ENCODE results near the gene C1QTNF1. TPM values are rescaled to one million over a fixed set of nuclear protein-coding genes. Genes with fewer than 3 reads are reported as not detected.

Gene C1QTNF1
- total RNA-seq, 1 donor = 0.10 TPM

DNA sequence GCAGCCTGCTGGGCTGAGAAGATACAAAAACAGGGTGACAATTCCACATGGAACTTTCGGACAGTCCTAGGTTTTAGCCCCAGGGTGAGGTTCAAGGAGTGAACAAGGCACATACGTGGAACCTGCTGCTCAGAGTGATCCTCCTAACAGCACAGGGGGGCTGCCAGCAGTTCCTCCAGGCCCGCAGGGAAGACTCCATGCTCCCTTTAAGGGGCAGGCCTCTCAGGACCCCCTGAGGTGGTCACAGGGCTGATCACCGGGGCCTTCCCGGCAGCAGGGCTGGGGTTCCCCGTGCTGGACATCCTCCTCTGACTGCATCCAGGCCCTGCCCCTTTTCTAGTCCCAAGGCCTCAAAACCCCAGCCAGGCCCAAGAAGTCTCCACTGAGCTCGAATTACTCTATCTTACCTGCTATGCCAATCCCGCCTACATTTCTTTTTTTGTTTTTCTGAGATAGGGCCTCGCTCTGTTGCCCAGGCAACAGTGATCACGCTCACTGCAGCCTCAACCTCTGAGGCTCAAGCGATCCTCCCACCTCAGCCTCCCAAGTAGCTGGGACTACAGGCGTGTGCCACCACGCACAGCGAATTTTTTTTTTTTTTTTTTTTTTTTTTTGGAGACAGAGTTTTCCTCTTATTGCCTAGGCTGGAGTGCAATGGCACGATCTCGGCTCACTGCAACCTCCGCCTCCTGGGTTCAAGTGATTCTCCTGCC lies 24.8 kb upstream of the C1QTNF1 start:
- Histone ChIP-seq H3K27me3 (ENCODE audit: insufficient read depth, low read length) (no peaks in the 10 kb centered on the region), H3K4me1 (ENCODE audit: insufficient read depth, low read length) (no peaks in the 10 kb centered on the region), H3K4me3 (ENCODE audit: low read length) (no peak overlapping the region), H3K9me3 (ENCODE audit: low read depth, low read length) (no peaks in the 10 kb centered on the region)

DNA sequence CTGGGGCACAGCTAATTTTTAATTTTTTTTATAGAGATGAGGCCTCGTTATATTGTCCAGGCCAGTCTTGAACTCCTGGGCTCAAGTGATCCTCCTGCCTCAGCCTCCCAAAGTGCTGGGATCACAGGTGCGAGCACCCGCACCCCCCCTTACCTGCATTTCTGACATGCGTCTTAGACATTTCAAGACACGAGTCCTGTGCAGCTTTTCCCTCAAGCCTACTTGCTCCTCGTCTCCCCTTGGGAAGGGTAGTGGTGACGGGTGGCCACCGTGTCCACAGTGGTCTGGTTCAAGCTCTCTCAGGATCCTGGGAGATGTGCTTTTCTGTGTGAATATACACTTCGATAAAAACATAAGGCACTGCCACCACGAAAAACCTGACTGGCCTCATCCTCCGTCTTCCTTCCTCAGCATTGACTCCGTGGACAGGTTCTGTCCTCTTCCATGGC lies 24.0 kb upstream of the C1QTNF1 start:
- H3K27me3 ChIP-seq (ENCODE audit: insufficient read depth, low read length) = no peaks in the 10 kb centered on the region
- no peaks in the 10 kb centered on the region for H3K9me3 ChIP-seq (ENCODE audit: low read depth, low read length)
- no peaks in the 10 kb centered on the region for H3K4me1 ChIP-seq (ENCODE audit: insufficient read depth, low read length)
- H3K4me3 ChIP-seq (ENCODE audit: low read length) = no peak overlapping the region

DNA sequence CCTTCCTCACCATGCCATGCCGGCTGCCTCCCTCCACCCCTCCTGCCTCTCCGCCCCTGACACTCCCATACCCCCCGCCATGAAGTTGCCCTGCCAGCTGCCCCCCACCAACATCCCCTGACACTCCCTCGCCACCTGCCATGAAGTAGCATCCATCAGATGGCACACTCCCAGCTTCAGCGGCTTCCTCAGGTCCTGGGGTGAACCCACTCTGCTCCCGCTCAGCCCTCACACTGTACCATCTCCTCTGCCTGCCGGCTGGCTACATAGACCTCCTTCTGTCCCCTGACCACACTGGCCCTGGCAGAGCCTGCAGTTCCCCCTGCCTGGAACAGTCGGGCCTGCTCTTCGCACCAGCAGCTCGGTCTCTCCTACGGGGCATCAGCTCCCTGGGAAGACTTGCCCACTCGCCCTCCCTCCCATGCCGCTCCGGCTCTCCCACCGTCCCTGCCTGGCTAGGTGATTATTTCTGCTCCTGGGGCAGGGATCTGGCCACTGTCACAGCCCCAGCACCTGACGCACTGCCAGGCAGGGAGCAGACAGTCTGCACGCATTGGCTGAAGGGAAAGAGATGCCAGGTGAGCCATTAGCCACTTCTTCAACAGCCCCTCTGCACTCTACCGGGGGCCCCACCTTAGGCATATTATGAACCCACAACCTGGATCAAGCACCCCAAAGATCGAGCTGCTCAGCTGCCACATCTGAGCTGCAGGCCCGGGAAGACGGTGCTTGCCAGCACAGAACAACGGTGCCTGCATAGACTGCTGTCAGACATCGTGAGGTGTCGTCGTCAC lies 23.4 kb upstream of the C1QTNF1 start:
- no peaks in the 10 kb centered on the region for H3K27me3 ChIP-seq (ENCODE audit: insufficient read depth, low read length)
- H3K4me1 ChIP-seq (ENCODE audit: insufficient read depth, low read length) = peaks cover 6% of the 10 kb centered on the region
- no peak overlapping the region for H3K4me3 ChIP-seq (ENCODE audit: low read length)
- H3K9me3 ChIP-seq (ENCODE audit: low read depth, low read length) = no peaks in the 10 kb centered on the region

DNA sequence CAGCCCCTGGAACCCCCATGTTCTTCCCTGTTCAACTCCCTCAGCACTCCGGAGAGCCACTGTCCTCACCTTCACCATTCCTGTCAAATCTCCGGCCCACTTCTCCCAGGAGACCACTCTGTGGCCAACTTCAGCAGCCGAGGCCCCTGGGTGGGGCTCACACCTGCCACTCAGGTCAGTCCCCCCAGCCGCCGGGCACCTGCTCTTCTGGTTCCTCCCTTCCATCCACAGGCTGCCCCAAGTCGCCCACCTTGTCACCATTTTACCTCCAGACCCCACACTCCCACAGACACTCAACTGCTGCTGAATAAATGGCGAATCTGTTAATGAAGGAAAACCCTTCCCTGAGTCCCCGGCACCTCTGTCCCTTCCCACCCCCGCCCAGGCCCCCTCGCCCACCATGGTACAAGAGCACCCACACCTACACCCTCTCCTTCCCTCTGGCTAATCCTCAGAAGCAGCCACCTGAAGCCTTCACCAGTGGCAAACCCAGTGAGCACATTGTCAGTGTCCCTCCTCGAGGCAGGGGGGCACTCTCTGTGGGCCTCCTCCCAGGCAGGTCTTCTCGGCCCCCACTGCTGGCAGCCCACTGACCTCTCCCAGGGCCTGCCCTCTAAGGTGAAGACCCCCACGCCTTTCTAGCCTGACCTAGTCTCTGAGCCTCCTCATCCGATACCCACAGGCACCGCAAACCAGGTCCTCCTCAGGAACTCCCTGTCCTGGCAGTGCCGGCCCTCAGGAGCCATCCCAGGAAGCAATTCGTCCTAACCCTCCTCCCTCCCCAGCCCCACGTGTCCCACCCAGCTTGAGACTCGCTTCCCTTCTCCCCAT lies 22.6 kb upstream of the C1QTNF1 start:
- peaks cover 14% of the 10 kb centered on the region for H3K4me1 ChIP-seq (ENCODE audit: insufficient read depth, low read length)
- no peak overlapping the region for H3K4me3 ChIP-seq (ENCODE audit: low read length)
- no peaks in the 10 kb centered on the region for H3K9me3 ChIP-seq (ENCODE audit: low read depth, low read length)
- no peaks in the 10 kb centered on the region for H3K27me3 ChIP-seq (ENCODE audit: insufficient read depth, low read length)

DNA sequence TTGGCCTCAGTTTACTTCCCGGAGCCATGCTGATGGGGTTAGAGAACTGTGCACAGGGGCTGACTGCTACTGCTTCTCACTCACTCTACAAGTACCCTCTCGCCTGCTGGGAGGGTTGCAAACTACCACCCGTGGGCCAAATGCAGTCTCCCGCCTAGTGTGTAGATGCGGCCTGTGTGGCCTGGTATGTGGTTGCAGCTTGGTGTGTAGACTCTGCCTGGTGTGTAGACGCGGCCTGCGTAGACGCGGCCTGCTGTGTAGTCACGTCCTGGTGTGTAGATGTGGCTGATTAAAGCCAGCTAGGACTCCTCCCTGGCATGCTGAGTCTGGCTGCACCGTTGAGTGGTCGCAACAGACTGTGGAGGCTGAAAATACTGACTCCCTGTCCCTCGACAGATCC lies 21.7 kb upstream of the C1QTNF1 start:
- Histone ChIP-seq H3K4me3 (ENCODE audit: low read length) (no peak overlapping the region), H3K9me3 (ENCODE audit: low read depth, low read length) (no peaks in the 10 kb centered on the region), H3K4me1 (ENCODE audit: insufficient read depth, low read length) (peaks cover 23% of the 10 kb centered on the region), H3K27me3 (ENCODE audit: insufficient read depth, low read length) (no peaks in the 10 kb centered on the region)

DNA sequence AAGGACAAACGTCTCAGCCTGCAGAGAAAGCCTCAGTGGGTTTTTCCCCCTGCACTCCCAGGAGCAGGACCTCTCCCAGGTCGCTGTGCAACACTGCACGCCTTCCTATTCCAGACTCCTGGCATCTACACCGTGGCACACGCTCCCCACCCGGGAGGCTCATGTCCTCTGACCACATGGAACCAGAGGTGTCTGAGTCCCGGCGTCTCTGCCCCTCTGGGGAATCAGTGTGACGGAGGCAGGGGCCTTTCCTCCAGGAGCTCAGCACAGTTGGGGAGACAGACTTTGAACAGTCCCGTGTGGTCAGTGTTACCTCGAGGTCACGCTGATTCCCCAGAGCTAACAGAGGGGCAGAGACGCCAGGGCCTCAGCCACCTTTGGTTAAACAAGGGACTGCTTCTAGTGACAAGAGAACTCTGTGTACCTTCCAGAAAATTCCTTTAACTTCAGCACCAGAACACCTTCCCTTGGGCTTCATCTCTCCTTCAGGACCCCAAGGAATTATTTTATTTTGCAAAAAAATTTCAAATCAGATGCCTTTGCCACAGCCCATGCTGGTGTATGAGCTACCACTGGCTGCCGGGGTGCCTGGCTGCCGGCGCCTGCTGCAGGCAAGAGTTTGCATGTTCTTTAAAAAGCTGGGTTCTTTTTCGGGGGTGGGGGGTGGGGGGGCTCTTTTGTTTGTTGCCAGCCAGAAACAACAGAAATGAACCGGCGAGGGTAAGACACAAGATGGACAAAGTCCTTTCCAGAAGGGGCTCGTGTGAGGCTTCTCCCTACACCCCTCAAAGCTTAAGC lies 21.0 kb upstream of the C1QTNF1 start:
- Histone ChIP-seq H3K27me3 (ENCODE audit: insufficient read depth, low read length) (no peaks in the 10 kb centered on the region), H3K4me3 (ENCODE audit: low read length) (no peak overlapping the region), H3K4me1 (ENCODE audit: insufficient read depth, low read length) (peaks cover 30% of the 10 kb centered on the region), H3K9me3 (ENCODE audit: low read depth, low read length) (no peaks in the 10 kb centered on the region)

DNA sequence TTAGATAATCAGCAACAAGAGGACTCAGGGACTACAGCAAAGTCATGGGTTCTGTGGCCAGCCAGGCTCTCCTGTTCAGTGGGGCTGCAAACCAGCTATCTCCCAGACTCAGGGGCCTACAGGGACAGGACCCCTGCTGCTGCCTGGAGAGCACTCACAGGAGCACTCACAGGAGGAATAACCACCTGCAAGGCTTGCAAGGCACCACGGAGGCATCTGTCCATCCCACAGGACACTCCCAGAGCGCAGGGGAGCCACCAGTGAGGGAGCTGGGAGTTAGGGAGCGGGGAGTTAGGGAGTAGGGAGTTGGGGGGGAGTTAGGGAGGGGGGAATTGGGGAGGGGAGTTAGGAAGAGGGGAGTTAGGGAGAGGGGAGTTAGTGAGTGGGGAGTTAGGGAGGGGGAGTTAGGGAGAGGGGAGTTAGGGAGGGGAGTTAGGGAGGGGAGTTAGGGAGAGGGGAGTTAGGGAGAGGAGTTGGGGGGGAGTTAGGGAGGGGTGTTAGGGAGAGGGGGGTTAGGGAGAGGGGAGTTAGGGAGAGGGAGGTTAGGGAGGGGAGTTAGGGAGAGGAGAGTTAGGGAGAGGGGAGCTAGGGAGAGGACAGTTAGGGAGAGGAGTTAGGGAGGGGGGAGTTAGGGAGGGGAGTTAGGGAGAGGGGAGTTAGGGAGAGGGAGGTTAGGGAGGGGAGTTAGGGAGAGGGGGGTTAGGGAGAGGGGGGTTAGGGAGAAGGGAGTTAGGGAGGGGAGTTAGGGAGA lies 20.1 kb upstream of the C1QTNF1 start:
- Histone ChIP-seq H3K9me3 (ENCODE audit: low read depth, low read length) (no peaks in the 10 kb centered on the region), H3K4me1 (ENCODE audit: insufficient read depth, low read length) (peaks cover 38% of the 10 kb centered on the region), H3K27me3 (ENCODE audit: insufficient read depth, low read length) (no peaks in the 10 kb centered on the region), H3K4me3 (ENCODE audit: low read length) (no peak overlapping the region)

DNA sequence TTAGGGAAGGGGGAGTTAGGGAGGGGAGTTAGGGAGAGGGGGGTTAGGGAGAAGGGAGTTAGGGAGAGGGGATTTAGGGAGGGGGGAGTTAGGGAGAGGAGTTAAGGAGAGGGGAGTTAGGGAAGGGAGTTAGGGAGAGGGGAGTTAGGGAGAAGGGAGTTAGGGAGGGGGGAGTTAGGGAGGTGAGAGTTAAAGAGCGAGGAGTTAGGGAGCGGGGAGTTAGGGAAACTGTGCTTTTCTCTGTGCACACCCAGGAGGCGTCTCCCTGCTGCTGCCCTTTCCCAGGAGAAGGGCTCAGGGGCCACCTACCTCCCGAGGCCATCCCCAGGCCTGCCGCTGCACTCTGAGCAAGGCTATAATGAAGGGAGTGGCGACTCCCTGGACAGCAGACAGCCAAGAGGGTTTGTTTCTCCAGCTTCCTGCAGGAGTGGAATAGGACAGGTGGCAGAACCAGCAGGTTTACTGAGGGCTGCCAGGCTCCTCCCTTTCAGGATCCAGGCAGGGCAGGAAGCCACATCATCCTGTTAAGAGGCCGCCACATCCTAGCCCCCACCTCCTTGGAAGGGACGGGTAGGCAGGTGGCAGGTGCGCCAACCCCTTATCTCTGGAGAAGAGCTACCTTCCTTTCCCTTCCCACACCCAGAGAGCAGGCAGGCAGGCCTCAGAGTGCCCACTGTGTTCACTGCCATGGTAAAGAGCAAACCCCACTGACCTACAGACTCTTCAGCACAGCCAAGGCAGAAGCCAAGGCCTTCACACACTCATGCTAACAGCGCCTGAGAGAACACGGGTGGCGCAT lies 18.7 kb upstream of the C1QTNF1 start:
- no peaks in the 10 kb centered on the region for H3K27me3 ChIP-seq (ENCODE audit: insufficient read depth, low read length)
- H3K9me3 ChIP-seq (ENCODE audit: low read depth, low read length) = no peaks in the 10 kb centered on the region
- H3K4me3 ChIP-seq (ENCODE audit: low read length) = no peak overlapping the region
- peaks cover 45% of the 10 kb centered on the region for H3K4me1 ChIP-seq (ENCODE audit: insufficient read depth, low read length)

DNA sequence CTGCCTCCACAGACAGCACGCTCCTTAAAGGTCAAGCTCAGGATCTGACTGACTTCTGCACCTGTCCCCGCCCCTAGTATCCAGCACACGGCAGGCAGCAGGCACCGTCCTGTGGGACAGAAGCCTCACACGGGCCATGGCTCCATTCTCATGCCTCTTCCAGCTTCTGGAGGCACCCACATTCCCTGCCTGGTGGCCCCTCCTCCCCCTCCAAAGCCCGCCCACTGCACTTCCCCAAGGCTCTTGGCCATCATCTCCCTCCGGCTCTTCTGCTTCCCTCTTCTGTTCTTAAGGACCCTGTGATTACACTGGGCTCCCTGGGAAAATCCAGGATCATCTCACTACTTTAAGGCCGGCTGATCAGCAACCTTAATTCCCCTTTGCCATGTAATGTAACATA lies 17.9 kb upstream of the C1QTNF1 start:
- no peaks in the 10 kb centered on the region for H3K27me3 ChIP-seq (ENCODE audit: insufficient read depth, low read length)

DNA sequence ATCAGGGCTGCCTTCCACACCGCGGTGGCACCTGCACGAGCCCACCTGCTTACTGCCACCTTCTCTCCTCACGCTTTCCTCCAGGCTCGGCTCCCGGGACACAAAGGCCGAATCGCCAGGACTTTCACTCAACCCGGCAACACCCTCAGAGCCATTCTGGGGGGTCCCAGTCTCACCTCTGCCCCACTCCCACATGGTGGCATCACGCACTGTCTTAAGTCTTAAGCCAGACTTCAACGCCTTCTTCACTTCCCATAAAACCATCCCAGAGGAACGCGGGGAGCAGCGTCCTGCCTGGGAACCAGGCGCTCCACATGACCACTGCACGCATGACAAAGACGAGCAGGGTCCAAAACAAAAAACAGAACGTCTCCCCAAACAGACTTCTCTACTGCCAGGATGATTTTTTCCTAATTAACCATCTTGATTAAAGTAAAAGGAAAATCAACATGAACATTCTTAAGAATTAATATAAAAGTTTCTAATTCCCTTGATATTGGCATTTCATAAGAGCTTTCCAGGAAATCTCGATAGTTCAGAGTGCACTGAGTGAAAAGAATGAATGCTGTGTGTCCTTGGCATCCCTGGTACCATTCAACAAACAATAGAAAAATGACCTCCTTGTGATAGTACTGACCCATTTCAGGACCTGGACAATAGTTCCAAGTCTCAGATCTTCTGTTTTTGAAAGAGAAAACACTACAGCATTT lies 17.0 kb upstream of the C1QTNF1 start:
- Histone ChIP-seq H3K4me1 (ENCODE audit: insufficient read depth, low read length) (peaks cover 47% of the 10 kb centered on the region), H3K9me3 (ENCODE audit: low read depth, low read length) (no peaks in the 10 kb centered on the region), H3K27me3 (ENCODE audit: insufficient read depth, low read length) (no peaks in the 10 kb centered on the region), H3K4me3 (ENCODE audit: low read length) (no peak overlapping the region)

More for the DNA sequence above, 17.9 kb upstream of the C1QTNF1 start:
- peaks cover 47% of the 10 kb centered on the region for H3K4me1 ChIP-seq (ENCODE audit: insufficient read depth, low read length)
- H3K4me3 ChIP-seq (ENCODE audit: low read length) = no peak overlapping the region
- H3K9me3 ChIP-seq (ENCODE audit: low read depth, low read length) = no peaks in the 10 kb centered on the region

DNA sequence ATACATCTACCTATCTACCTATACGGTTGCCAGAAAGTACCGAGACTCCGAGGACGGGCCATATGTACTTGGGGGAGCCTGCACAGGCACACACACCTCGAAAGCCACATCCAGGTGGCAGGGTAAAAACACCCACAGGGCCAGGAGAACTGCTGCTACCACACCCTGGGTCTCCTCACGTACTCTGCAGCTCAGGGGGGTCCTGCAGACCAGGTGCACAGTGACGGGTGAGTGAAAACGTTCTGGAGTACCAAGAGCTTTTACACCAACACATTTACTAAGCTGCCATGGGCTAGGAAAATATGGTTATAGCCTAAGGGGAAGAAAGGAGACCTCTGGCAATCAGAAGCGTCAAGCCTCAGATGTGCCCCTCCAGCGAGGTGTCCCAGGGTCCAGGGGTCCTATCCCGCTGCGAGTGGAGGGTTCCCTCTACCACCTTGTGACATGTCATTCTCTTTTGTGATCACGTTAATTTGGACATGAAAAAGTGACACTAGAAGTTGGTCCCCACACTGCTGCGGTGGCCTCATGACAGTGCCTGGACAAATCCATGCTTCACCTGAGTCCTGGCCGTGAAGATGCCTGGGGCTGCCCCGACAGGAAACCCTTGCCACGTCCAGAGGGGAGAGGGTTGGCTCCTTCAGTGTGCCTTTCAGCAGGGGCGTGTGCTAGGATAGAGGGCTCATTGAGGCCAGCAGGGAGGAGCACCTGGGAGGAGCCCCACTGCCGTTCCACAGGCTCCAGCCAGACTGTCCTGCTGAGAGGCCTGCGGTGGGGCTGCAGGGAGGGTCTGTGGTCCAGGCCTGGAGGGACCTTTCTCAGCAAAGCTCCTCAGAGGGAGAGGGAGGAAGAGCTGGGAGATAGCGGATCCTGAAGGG lies 16.2 kb upstream of the C1QTNF1 start:
- Histone ChIP-seq H3K4me1 (ENCODE audit: insufficient read depth, low read length) (peaks cover 47% of the 10 kb centered on the region), H3K27me3 (ENCODE audit: insufficient read depth, low read length) (no peaks in the 10 kb centered on the region), H3K4me3 (ENCODE audit: low read length) (no peak overlapping the region), H3K9me3 (ENCODE audit: low read depth, low read length) (no peaks in the 10 kb centered on the region)

DNA sequence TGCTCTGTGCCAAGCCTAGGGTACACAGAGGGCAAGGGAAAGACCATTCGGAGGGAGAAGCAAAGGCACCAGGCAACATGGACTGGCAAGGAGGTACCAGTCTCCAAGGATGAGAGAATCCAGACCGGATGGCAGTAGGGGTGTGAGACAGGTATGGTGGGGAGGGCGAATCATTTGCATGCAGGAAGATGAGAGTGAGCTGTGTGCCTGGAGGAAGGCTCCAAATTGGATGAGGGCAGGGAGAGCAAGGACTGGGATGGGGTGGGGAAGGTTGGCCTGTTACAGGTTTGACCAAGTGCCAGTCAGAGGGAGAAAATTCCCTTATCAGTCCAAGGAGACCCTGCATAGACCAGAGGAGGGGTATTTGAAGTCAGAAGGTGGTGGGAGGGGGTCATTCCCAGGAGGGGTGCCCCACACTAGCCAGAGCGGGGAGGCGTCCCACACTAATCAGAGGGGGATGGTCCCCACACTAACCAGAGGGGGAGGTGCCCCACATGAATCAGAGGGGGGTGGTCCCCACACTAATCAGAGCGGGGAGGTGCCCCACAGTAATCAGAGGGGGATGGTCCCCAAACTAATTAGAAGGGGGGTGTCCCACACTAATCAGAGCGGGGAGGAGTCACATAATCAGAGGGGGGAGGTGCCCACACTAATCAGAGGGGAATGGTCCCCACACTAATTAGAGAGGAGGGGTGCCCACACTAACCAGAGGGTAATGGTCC lies 15.1 kb upstream of the C1QTNF1 start:
- Histone ChIP-seq H3K4me3 (ENCODE audit: low read length) (peak overlapping the region; percentile 88), H3K9me3 (ENCODE audit: low read depth, low read length) (no peaks in the 10 kb centered on the region), H3K4me1 (ENCODE audit: insufficient read depth, low read length) (peaks cover 47% of the 10 kb centered on the region), H3K27me3 (ENCODE audit: insufficient read depth, low read length) (no peaks in the 10 kb centered on the region)

Data from mononuclear cell (primary cell).